Mesothelial cell of epicardium (in vitro differentiated cells): ENCODE results near the gene TRIM66. TPM values are rescaled to one million over a fixed set of nuclear protein-coding genes. Genes with fewer than 3 reads are reported as not detected.

ENCODE experiments used
- DNase-seq, 2 experiments: peaks; one replicate each; pipeline ENCODE4 v3.0.0; 2021; ENCODE audit warnings: low spot score in 2 of 2; ENCODE audit not compliant: unreplicated experiment in 2 of 2
- H3K27ac Mint-ChIP-seq: 2 replicates; pipeline ENCODE4 v1.8.0; 2021; ENCODE audit warnings: mixed read lengths
- H3K27me3 Mint-ChIP-seq: 2 replicates; pipeline ENCODE4 v1.8.0; 2021; ENCODE audit warnings: low read depth, mixed read lengths
- H3K36me3 Mint-ChIP-seq: 2 replicates; pipeline ENCODE4 v1.8.0; 2021; ENCODE audit warnings: mixed read lengths
- H3K4me1 Mint-ChIP-seq: 2 replicates; pipeline ENCODE4 v1.8.0; 2021; ENCODE audit warnings: mixed read lengths
- H3K4me3 Mint-ChIP-seq: 2 replicates; pipeline ENCODE4 v1.8.0; 2021; ENCODE audit warnings: mild to moderate bottlenecking, moderate library complexity, mixed read lengths
- H3K9me3 Mint-ChIP-seq: 2 replicates; pipeline ENCODE4 v1.8.0; 2021; ENCODE audit warnings: mixed read lengths
- total RNA-seq: library from RNA; stranded (reverse); gene quantifications from 3 replicates; pipeline ENCODE4 v1.2.1, GENCODE V29; 2021
- TF ChIP-seq, protein P1 (sequence below): fragments of 200-600 bp; sonication (generic); IDR thresholded peaks from one replicate; pipeline ENCODE4 v1.5.0; 2021; ENCODE audit warnings: antibody characterized with exemption; ENCODE audit not compliant: unreplicated experiment

Gene TRIM66
- total RNA-seq, 1 donor from 2014 or later = 8.3 TPM

DNA sequence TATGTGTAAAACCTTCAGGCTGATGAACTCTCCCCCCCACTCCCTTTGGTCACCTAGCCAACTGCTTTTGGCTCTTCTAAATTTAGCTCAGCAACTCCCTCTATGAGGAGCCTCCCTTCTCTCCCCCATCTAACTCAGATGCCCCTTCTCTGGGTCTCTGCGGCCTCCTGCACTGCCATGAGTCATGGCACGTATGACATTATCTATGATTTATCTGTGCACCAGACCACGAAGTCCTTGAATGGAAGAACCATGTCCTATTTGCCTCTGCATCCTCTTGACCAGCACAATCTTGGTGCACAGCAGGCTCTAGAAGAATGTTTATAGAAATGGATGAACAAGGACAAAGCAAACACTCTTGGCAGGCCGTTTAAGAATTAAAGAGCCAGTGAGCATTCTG, 46.1 kb upstream of the TRIM66 start:
- Mint-ChIP-seq H3K27me3 (no peaks in the 10 kb centered on the region), H3K9me3 (no peaks in the 10 kb centered on the region), H3K4me1 (peaks cover 17% of the 10 kb centered on the region), H3K27ac (no peak overlapping the region), H3K36me3 (peaks cover 17% of the 10 kb centered on the region), H3K4me3 (no peak overlapping the region)
- DNase-seq = no peak
- TF ChIP-seq, protein P1, sequence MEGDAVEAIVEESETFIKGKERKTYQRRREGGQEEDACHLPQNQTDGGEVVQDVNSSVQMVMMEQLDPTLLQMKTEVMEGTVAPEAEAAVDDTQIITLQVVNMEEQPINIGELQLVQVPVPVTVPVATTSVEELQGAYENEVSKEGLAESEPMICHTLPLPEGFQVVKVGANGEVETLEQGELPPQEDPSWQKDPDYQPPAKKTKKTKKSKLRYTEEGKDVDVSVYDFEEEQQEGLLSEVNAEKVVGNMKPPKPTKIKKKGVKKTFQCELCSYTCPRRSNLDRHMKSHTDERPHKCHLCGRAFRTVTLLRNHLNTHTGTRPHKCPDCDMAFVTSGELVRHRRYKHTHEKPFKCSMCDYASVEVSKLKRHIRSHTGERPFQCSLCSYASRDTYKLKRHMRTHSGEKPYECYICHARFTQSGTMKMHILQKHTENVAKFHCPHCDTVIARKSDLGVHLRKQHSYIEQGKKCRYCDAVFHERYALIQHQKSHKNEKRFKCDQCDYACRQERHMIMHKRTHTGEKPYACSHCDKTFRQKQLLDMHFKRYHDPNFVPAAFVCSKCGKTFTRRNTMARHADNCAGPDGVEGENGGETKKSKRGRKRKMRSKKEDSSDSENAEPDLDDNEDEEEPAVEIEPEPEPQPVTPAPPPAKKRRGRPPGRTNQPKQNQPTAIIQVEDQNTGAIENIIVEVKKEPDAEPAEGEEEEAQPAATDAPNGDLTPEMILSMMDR = no peak

DNA sequence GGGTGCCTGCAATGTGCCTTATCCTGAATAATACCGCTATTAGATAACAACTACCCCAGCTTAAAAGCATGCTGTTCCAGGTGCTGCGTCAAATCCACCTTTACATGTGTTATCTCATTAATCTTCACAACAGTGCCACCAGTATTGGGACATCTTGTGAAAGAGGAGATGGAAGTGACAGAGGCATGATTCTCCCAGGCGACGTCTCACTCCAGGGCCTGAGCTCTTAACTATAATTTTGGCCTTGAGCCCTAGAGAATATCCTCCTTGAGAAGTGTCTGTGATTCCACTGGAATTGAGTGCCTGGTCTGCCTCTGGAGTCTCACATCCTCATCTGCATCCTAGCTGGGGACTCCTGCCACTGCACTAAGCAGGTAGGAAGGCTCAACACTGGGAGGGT, 43.9 kb upstream of the TRIM66 start:
- DNase-seq = no peak
- TF ChIP-seq, protein P1 = no peak
- H3K27me3 Mint-ChIP-seq = no peaks in the 10 kb centered on the region
- H3K27ac Mint-ChIP-seq = no peak overlapping the region
- peaks cover 36% of the 10 kb centered on the region for H3K4me1 Mint-ChIP-seq
- no peak overlapping the region for H3K4me3 Mint-ChIP-seq
- H3K36me3 Mint-ChIP-seq = peaks cover 17% of the 10 kb centered on the region
- H3K9me3 Mint-ChIP-seq = no peaks in the 10 kb centered on the region

DNA sequence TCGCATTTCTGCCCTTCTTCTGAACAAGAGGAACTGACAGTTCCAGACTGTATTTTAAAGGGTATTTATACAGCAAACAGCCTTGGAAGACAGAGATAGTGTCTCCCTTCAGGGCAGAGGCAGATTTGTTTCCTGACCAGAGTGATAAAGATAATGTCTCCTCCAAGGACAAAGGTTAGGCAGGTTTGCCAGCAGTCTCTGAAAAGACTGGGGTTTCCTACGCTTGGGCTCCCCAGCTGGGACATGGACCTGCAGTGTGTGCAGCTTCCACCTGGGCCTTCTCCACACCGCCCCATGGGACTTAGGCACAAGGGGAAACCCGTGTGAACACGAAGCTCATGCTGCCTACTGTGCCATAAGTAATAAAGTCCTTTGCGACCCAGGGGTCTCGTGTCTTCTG, 42.2 kb upstream of the TRIM66 start:
- no peak for DNase-seq
- peaks cover 14% of the 10 kb centered on the region for H3K36me3 Mint-ChIP-seq
- peaks cover 53% of the 10 kb centered on the region for H3K4me1 Mint-ChIP-seq
- no peaks in the 10 kb centered on the region for H3K27me3 Mint-ChIP-seq
- H3K9me3 Mint-ChIP-seq = no peaks in the 10 kb centered on the region
- H3K27ac Mint-ChIP-seq = no peak overlapping the region
- TF ChIP-seq, protein P1 = no peak
- H3K4me3 Mint-ChIP-seq = no peak overlapping the region

DNA sequence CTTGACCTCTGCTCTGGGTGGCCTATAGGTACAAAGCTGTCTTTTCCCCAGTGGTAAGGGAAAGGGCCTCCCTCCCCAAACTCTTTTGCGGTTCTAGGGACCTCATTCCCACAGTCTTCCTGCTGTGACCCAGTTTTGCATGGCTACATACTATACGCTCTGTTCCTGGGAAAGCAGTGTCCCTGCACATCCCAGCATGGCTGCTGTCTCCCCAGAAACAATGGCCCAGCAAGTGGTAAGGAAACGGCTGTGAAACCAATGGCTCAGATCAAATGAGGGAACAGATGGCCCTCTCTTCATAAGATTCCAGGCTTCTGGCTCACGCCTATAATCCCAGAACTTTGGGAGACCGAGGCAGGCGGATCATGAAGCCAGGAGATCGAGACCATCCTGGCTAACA, 41.2 kb upstream of the TRIM66 start:
- TF ChIP-seq, protein P1 = no peak
- no peak for DNase-seq
- Mint-ChIP-seq H3K9me3 (no peaks in the 10 kb centered on the region), H3K36me3 (peaks cover 10% of the 10 kb centered on the region), H3K27ac (no peak overlapping the region), H3K4me1 (peaks cover 60% of the 10 kb centered on the region), H3K4me3 (no peak overlapping the region), H3K27me3 (no peaks in the 10 kb centered on the region)

DNA sequence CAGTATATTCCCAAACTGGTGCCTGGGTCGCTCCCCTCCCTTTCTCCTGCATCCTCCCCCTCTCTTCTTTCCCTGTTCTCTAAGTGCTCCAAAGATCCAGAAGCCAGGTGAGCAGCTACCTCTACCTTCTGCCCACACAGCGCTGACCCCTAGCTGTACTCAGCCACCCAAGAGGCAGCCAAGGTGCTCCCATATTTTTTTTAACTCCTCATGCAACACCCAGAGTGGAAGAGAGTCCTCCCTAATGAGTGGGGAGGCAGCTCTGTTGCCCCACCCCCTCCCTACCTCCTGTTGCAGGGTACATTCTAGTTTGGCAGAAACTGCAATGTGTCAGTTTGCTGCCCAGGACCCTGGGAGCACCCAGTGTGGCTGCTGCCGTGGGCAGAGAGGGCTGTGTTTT, 40.3 kb upstream of the TRIM66 start:
- DNase-seq = no peak
- Mint-ChIP-seq H3K27ac (peak overlapping the region; percentile 45), H3K4me3 (no peak overlapping the region), H3K9me3 (no peaks in the 10 kb centered on the region), H3K27me3 (no peaks in the 10 kb centered on the region), H3K4me1 (peaks cover 63% of the 10 kb centered on the region), H3K36me3 (peaks cover 10% of the 10 kb centered on the region)
- TF ChIP-seq, protein P1 = no peak
